H1 (cell line): ENCODE measurements around the gene SEC14L6.
A peak's percentile ranks its signal among the peaks of the same experiment; 100 is the strongest.

Experiments
- BCL11A ChIP-seq, 2 experiments: IDR thresholded peaks; one replicate each; pipeline ENCODE4 v1.6.1; 2011; ENCODE audit warnings: low read depth in 2 of 2, low read length in 2 of 2, mild to moderate bottlenecking in 2 of 2
- CHD2 ChIP-seq: IDR thresholded peaks from 2 replicates; pipeline ENCODE4 v1.6.1; 2012; ENCODE audit warnings: low read length, improper control_type of control experiment
- EZH2 ChIP-seq: fragments of 200-600 bp; sonication (generic); IDR thresholded peaks from 2 replicates; pipeline ENCODE4 v1.7.1; 2012; ENCODE audit warnings: low read depth, mild to moderate bottlenecking, moderate library complexity, low read length, inconsistent platforms; ENCODE audit not compliant: severe bottlenecking
- KDM5A ChIP-seq: fragments of 200-600 bp; IDR thresholded peaks from 2 replicates; pipeline ENCODE4 v1.7.1; 2012; ENCODE audit warnings: mild to moderate bottlenecking, low read length, inconsistent platforms, mixed read lengths
- POLR2A ChIP-seq, 2 experiments: IDR thresholded peaks; 1 replicate in 1 of 2; 2 replicates in 1 of 2; pipeline ENCODE4 v1.6.1; 2011; ENCODE audit warnings: low read depth in 2 of 2, low read length in 2 of 2, mild to moderate bottlenecking in 2 of 2; ENCODE audit errors: control extremely low read depth in 1 of 2
- POLR2AphosphoS5 ChIP-seq: IDR thresholded peaks from 2 replicates; pipeline ENCODE4 v1.6.1; 2011; ENCODE audit warnings: low read depth, low read length
- SP4 ChIP-seq: IDR thresholded peaks from 2 replicates; pipeline ENCODE4 v1.6.1; 2012; ENCODE audit warnings: low read length, inconsistent platforms
- YY1 ChIP-seq: IDR thresholded peaks from 2 replicates; pipeline ENCODE4 v1.6.1; 2011; ENCODE audit warnings: low read depth, mild to moderate bottlenecking, low read length
- TF ChIP-seq, protein P1 (sequence below), 3 experiments: IDR thresholded peaks; 1 replicate in 2 of 3; 2 replicates in 1 of 3; pipeline versions ENCODE4 v1.5.1 to v1.6.1; 2011; ENCODE audit warnings: low read length in 3 of 3, mild to moderate bottlenecking in 3 of 3, inconsistent platforms in 2 of 3, low read depth in 1 of 3, moderate library complexity in 1 of 3; ENCODE audit not compliant: insufficient read depth in 1 of 3; ENCODE audit errors: control extremely low read depth in 1 of 3

DNA sequence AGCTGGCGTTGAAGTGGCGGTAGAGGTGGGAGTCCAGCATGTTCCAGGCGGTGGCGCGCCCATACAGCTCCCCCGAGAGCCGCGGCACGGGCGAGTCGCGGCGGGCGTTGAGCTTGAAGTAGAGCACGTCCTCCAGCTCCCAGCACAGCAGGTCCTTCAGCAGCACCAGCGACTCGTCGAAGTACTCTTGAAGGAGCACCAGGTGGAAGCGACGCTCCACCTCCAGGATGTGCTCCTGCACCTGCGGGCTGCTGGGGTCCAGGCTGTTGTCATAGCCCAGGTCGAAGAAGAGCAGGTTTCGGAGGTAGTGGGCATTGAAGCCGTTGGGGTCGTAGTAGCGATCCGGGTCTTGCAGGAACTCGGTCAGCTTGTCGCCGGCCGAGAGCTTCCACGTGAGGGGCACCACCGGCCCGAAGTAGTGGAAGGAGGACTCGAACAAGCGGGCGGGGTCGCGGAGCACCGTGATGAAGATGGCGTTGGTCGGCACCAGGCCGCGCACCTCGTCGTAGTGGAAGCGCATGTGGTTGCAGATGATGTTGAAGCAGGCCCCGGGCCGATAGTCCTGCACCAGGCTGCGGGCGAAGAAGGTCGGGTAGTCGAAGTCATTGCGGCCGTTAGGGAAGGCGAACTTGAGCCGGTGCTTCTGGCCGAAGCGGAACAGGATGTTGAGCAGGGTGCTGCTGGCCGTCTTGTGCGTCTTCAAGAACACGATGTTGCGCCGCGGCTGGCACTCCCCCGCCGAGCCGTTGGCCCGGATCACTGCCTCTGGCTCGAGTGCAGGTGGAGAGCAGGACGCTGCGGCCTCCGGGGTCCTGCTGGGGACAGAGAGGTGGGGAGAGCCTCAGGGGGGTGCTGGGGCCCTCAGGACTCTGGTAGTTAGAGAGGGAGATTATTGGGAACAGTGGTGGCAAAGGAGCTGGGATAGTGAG lies 9.0 kb upstream of the SEC14L6 start:
- TF ChIP-seq EZH2, result no peak
- TF ChIP-seq POLR2A (IDR thresholded peaks at IDR 0.05; ENCODE audit: control extremely low read depth in 1 of 2, low read depth in 2 of 2, low read length in 2 of 2), result no peak
- no peak for TF ChIP-seq POLR2AphosphoS5
- TF ChIP-seq, protein P1, sequence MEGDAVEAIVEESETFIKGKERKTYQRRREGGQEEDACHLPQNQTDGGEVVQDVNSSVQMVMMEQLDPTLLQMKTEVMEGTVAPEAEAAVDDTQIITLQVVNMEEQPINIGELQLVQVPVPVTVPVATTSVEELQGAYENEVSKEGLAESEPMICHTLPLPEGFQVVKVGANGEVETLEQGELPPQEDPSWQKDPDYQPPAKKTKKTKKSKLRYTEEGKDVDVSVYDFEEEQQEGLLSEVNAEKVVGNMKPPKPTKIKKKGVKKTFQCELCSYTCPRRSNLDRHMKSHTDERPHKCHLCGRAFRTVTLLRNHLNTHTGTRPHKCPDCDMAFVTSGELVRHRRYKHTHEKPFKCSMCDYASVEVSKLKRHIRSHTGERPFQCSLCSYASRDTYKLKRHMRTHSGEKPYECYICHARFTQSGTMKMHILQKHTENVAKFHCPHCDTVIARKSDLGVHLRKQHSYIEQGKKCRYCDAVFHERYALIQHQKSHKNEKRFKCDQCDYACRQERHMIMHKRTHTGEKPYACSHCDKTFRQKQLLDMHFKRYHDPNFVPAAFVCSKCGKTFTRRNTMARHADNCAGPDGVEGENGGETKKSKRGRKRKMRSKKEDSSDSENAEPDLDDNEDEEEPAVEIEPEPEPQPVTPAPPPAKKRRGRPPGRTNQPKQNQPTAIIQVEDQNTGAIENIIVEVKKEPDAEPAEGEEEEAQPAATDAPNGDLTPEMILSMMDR (IDR thresholded peaks at IDR 0.05; ENCODE audit: control extremely low read depth in 1 of 3, insufficient read depth in 1 of 3, low read depth in 1 of 3, low read length in 3 of 3), result peak; percentile 43 to 62 (median 48)
- no peak for TF ChIP-seq KDM5A
- no peak for TF ChIP-seq YY1
- TF ChIP-seq BCL11A (IDR thresholded peaks at IDR 0.05; ENCODE audit: low read depth in 2 of 2, low read length in 2 of 2), result no peak
- no peak for TF ChIP-seq CHD2
- no peak for TF ChIP-seq SP4
